ENCODE measurements around the gene NUDT4. TPM values are rescaled to one million over a fixed set of nuclear protein-coding genes. Genes with fewer than 3 reads are reported as not detected.
"Not testable (repeated sequence)": the region's sequence is repeated elsewhere in the genome, so short reads cannot be mapped to it uniquely, and the experiment has no call there.

NUDT4 gene
- total and polyA plus RNA-seq, 4 experiments from 2014 or later = 39.3 to 49.6 (median 43.5) TPM

DNA sequence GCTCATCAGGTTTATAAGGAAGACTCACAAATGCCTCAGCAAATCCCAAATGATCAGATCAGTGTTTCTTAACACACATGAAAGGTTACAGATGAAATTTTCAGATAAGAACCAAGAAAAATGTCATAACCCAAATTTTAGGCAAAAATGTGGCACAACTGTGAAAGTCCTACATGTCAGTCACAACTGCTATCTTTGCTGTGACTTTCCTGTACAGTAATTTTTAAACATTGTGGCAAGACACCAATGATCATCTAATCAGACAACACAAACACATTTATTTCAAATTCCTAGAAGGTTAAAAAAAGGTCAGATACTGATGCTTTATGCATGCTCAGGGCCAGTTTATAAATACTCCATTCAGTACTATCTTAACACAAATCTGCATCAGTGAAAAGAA is 31.1 kb downstream of the NUDT4 start:
- Mint-ChIP-seq H3K27ac (peak overlapping the region in 6 of 7 donors; percentile 7 to 65 (median 36)), H3K36me3 (peaks cover 21 to 50% of the 10 kb centered on the region in 2 donors), H3K27me3 (no peaks in the 10 kb centered on the region), H3K4me1 (peaks cover 28 to 35% (median 31%) of the 10 kb centered on the region in 4 donors), H3K9me3 (no peaks in the 10 kb centered on the region), H3K4me3 (no peak overlapping the region)
- CTCF ChIA-PET (ENCODE audit: partially characterized antibody) = interaction anchor here (0.5 to 4.3 kb wide), 3 partner anchors 11 to 473 kb away, joined by 3 to 42 read pairs (median 19); no protein-coding TSS in a partner anchor
- intact Hi-C loops (cut with micrococcal nuclease) = no loop called here
- H3K9me3 ChIP-seq (ENCODE audit: control insufficient read depth in 1 of 2, low read length in 2 of 2) = no peaks in the 10 kb centered on the region
- peaks cover 22% of the 10 kb centered on the region for H3K36me3 ChIP-seq (ENCODE audit: insufficient read depth, low read length)
- POLR2A ChIA-PET (ENCODE audit: partially characterized antibody) = no interaction called here
- no peaks in the 10 kb centered on the region for H3K27me3 ChIP-seq (ENCODE audit: insufficient read depth, low read length)
- H3K4me3 ChIP-seq (ENCODE audit: low read length in 2 of 2) = no peak overlapping the region
- no peak for DNase-seq
- peaks cover 27% of the 10 kb centered on the region for H3K4me1 ChIP-seq (ENCODE audit: insufficient read depth, low read length)
- H3K27ac ChIP-seq (ENCODE audit: low read depth, low read length) = no peak overlapping the region

DNA sequence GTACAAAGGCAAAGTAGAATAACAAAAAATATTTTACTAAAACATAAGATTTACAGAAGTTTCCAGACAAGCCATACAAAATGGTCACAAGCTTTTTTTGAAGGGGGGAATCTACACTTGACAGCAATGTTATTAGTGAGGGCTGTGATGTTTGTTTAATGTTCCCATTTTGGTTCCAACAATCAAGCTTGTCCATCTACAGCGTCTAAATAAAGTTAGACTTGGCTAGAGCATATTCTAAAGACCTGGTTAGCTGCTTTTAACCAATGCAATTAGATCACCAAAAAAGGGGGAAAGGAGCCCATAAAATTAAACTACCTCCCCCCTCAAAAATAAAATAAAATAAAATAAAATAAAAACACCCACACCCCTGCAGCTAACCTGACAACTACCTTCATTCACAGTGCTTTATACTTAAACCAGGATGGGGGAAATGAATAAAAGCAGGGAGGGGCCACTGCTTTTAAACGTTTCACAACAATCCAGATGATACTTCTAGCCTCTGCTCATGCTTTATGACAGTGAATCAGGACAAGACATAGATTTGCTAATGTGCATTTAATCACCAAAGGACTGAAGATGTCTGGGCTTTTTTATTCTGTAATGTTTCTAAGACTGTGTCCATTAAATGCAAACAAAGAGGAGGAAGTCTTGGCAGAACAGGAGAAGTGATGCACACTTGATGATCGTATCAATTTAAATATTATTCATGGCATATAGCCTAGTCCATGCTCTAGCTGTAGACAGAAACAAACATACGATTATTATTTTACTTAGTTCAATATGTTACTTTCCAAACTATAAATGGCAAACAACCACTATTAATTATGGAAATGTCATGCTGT is 31.8 kb downstream of the NUDT4 start:
- H3K4me3 Mint-ChIP-seq; POLR2A ChIA-PET (ENCODE audit: partially characterized antibody); H3K27me3 Mint-ChIP-seq; H3K9me3 ChIP-seq (ENCODE audit: control insufficient read depth in 1 of 2, low read length in 2 of 2); intact Hi-C loops (cut with micrococcal nuclease); H3K27ac ChIP-seq (ENCODE audit: low read depth, low read length); H3K4me3 ChIP-seq (ENCODE audit: low read length in 2 of 2); DNase-seq; H3K27me3 ChIP-seq (ENCODE audit: insufficient read depth, low read length); H3K9me3 Mint-ChIP-seq: not testable (repeated sequence)
- H3K36me3 Mint-ChIP-seq = peaks cover 24 to 47% of the 10 kb centered on the region in 2 donors
- CTCF ChIA-PET (ENCODE audit: partially characterized antibody) = interaction anchor here (0.5 to 4.3 kb wide), 5 partner anchors 12 to 422 kb away, joined by 3 to 42 read pairs (median 11); no protein-coding TSS in a partner anchor
- H3K27ac Mint-ChIP-seq = peak overlapping the region in 4 of 7 donors; percentile 20 to 32 (median 24)
- H3K4me1 Mint-ChIP-seq = peaks cover 31 to 40% (median 35%) of the 10 kb centered on the region in 4 donors
- Histone ChIP-seq H3K36me3 (ENCODE audit: insufficient read depth, low read length) (peaks cover 22% of the 10 kb centered on the region), H3K4me1 (ENCODE audit: insufficient read depth, low read length) (peaks cover 27% of the 10 kb centered on the region)

DNA sequence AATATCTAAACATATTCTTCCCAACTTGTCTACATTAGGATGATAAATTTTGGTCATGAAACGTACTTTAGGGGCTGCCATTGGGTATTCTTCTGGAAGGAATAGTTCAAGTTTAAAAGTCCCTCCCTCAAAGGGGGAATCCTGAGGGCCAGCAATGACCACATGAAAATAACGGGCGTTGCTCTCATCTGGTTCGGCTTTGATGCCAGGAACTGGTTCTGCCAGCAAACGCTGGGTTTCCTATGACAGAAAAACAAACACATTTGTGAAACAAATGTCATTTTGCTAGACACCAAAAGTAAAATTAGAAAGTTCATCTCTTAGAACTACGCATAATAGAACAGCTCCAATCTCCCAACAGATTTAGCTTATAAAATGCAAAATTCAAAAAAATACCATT is 33.3 kb downstream of the NUDT4 start:
- H3K9me3 Mint-ChIP-seq; H3K27me3 ChIP-seq (ENCODE audit: insufficient read depth, low read length); DNase-seq; intact Hi-C loops (cut with micrococcal nuclease); H3K9me3 ChIP-seq (ENCODE audit: control insufficient read depth in 1 of 2, low read length in 2 of 2); H3K27me3 Mint-ChIP-seq; H3K27ac ChIP-seq (ENCODE audit: low read depth, low read length); H3K4me3 ChIP-seq (ENCODE audit: low read length in 2 of 2): not testable (repeated sequence)
- peaks cover 22% of the 10 kb centered on the region for H3K36me3 ChIP-seq (ENCODE audit: insufficient read depth, low read length)
- peak overlapping the region; percentile 26 to 85 (median 73) for H3K27ac Mint-ChIP-seq
- H3K36me3 Mint-ChIP-seq = peaks cover 24 to 47% of the 10 kb centered on the region in 2 donors
- ChIA-PET POLR2A (ENCODE audit: partially characterized antibody) (interaction anchor here (1.1 kb wide), 1 partner anchor 25 kb away, joined by 3 read pairs; no protein-coding TSS in a partner anchor), CTCF (ENCODE audit: partially characterized antibody) (interaction anchor here (0.6 to 4.3 kb wide), 7 partner anchors 10 to 690 kb away, joined by 3 to 42 read pairs (median 4); no protein-coding TSS in a partner anchor)
- peak overlapping the region in 3 of 8 donors; percentile 7 to 40 (median 21) for H3K4me3 Mint-ChIP-seq
- peaks cover 38% of the 10 kb centered on the region for H3K4me1 ChIP-seq (ENCODE audit: insufficient read depth, low read length)
- H3K4me1 Mint-ChIP-seq = peaks cover 43 to 55% (median 48%) of the 10 kb centered on the region in 4 donors

DNA sequence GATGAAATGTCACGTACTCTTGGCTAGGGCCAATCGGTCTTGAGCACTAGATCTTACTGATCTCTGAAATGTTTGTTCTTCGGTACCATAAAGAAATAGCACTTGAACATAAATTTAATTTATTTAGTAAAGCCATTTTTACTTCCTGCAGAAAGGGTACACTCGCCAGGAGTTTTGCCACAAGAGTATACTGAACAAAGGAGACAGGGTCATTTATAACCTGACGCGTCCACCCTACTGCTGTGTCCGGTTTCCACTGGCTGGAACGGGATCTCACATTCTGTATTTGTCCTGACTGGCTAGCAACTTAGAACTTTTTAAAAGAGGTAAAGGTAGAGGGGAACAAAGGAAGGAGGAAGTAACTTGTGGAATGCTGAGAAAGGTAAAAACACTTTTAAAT is 34.7 kb downstream of the NUDT4 start:
- Mint-ChIP-seq H3K4me1 (peaks cover 52 to 68% (median 59%) of the 10 kb centered on the region in 4 donors), H3K4me3 (peak overlapping the region in 1 of 8 donors; percentile 29), H3K36me3 (peaks cover 20 to 39% of the 10 kb centered on the region in 2 donors), H3K27ac (peak overlapping the region; percentile 33 to 92 (median 59))
- CTCF ChIA-PET (ENCODE audit: partially characterized antibody) = interaction anchor here (1.0 to 2.9 kb wide), 2 partner anchors 10 to 14 kb away, joined by 3 to 12 read pairs; no protein-coding TSS in a partner anchor
- H3K9me3 ChIP-seq (ENCODE audit: control insufficient read depth in 1 of 2, low read length in 2 of 2); H3K27me3 Mint-ChIP-seq; H3K4me3 ChIP-seq (ENCODE audit: low read length in 2 of 2); H3K27ac ChIP-seq (ENCODE audit: low read depth, low read length); H3K9me3 Mint-ChIP-seq; POLR2A ChIA-PET (ENCODE audit: partially characterized antibody); intact Hi-C loops (cut with micrococcal nuclease); H3K27me3 ChIP-seq (ENCODE audit: insufficient read depth, low read length); DNase-seq: not testable (repeated sequence)
- Histone ChIP-seq H3K4me1 (ENCODE audit: insufficient read depth, low read length) (peaks cover 51% of the 10 kb centered on the region), H3K36me3 (ENCODE audit: insufficient read depth, low read length) (peaks cover 20% of the 10 kb centered on the region)

DNA sequence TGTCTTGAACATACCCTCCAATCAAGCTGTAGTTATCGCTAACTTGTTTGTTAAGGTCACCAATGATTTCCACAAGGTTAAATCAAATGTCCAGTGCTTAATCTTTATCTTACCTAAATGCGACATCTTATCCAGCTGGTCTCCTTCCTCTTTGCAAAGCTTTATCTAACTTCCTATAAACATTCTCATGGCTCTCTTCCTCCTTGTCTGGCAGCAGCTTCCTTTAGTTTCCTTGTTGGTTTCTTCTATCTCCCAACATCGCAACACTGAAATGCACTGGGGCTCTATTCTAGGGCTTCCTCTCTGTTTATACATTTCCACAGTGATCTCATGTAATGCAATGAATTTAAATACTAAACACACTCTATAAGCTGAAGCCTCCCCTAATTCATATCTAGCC is 35.3 kb downstream of the NUDT4 start:
- ChIA-PET POLR2A (ENCODE audit: partially characterized antibody) (no interaction called here), CTCF (ENCODE audit: partially characterized antibody) (interaction anchor here (1.0 to 2.9 kb wide), 4 partner anchors 10 to 315 kb away, joined by 3 to 12 read pairs (median 4); no protein-coding TSS in a partner anchor)
- H3K27me3 ChIP-seq (ENCODE audit: insufficient read depth, low read length) = no peaks in the 10 kb centered on the region
- no peaks in the 10 kb centered on the region for H3K9me3 ChIP-seq (ENCODE audit: control insufficient read depth in 1 of 2, low read length in 2 of 2)
- Mint-ChIP-seq H3K4me1 (peaks cover 52 to 71% (median 62%) of the 10 kb centered on the region in 4 donors), H3K27me3 (no peaks in the 10 kb centered on the region), H3K9me3 (no peaks in the 10 kb centered on the region), H3K4me3 (peak overlapping the region in 1 of 8 donors; percentile 9), H3K27ac (peak overlapping the region; percentile 12 to 83 (median 45)), H3K36me3 (peaks cover 15 to 33% of the 10 kb centered on the region in 2 donors)
- peaks cover 13% of the 10 kb centered on the region for H3K36me3 ChIP-seq (ENCODE audit: insufficient read depth, low read length)
- H3K4me3 ChIP-seq (ENCODE audit: low read length in 2 of 2) = no peak overlapping the region
- intact Hi-C loops (cut with micrococcal nuclease) = no loop called here
- H3K4me1 ChIP-seq (ENCODE audit: insufficient read depth, low read length) = peaks cover 53% of the 10 kb centered on the region
- DNase-seq = no peak
- no peak overlapping the region for H3K27ac ChIP-seq (ENCODE audit: low read depth, low read length)

DNA sequence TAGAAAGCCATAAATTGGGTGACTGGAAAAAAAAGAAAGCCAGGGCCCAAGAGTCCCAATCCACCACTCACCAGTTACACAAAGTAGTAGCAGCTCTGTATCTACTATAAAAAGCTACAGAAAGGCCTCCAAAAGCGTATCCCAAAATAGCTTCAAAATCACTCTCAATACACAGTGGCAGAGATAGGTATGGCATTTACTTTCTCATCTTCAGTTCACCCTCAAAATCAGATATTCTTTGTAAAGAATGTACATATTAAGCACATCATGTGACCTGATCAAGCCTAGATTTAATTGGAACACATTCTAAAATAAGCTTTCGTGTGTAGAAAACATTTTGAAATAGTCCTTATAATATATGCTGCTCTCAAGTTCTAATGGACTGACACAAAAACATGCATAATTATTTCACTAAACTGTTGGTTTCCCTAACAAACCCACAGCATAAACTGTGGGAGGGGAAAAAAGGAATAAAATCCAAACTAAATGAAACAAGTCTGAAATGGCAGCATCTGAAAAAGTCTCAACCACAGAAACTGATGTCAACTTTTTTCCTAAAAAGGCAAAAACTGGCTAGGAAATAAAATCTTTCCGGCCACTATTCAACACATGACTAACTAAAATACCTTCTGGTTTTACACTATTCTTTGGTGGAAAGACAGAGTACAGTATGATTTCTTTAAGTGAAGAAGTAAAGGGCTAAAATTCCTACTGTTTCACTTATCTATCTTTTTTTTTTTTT is 38.2 kb downstream of the NUDT4 start:
- H3K36me3 ChIP-seq (ENCODE audit: insufficient read depth, low read length) = peaks cover 2% of the 10 kb centered on the region
- intact Hi-C loops (cut with micrococcal nuclease) = no loop called here
- Mint-ChIP-seq H3K27ac (peak overlapping the region in 6 of 7 donors; percentile 32 to 90 (median 52)), H3K27me3 (no peaks in the 10 kb centered on the region), H3K36me3 (peaks cover 8 to 10% of the 10 kb centered on the region in 2 donors), H3K4me3 (peak overlapping the region in 6 of 8 donors; percentile 45 to 66 (median 55)), H3K4me1 (peaks cover 62 to 91% (median 76%) of the 10 kb centered on the region in 4 donors), H3K9me3 (no peaks in the 10 kb centered on the region)
- ChIA-PET CTCF (ENCODE audit: partially characterized antibody) (interaction anchor here (1.1 to 2.1 kb wide), 5 partner anchors 10 to 686 kb away, joined by 3 to 7 read pairs (median 3); no protein-coding TSS in a partner anchor), POLR2A (ENCODE audit: partially characterized antibody) (interaction anchor here (1.3 kb wide), 1 partner anchor 10 kb away, joined by 4 read pairs; no protein-coding TSS in a partner anchor)
- peaks cover 74% of the 10 kb centered on the region for H3K4me1 ChIP-seq (ENCODE audit: insufficient read depth, low read length)
- H3K27ac ChIP-seq (ENCODE audit: low read depth, low read length) = no peak overlapping the region
- no peak for DNase-seq
- no peak overlapping the region for H3K4me3 ChIP-seq (ENCODE audit: low read length in 2 of 2)
- H3K9me3 ChIP-seq (ENCODE audit: control insufficient read depth in 1 of 2, low read length in 2 of 2) = no peaks in the 10 kb centered on the region
- no peaks in the 10 kb centered on the region for H3K27me3 ChIP-seq (ENCODE audit: insufficient read depth, low read length)

Data from CD4-positive, alpha-beta memory T cell (primary cell).